Measurements from ENCODE around the gene ASTN2. TPM values are rescaled to one million over a fixed set of nuclear protein-coding genes. Genes with fewer than 3 reads are reported as not detected.

Gene ASTN2
- total and polyA plus RNA-seq, 9 of the 15 experiments (the other 6 are each of a cell fraction or from before 2014, with no cell fraction given), result 0.56 to 3.5 (median 1.9) TPM

- TF ChIP-seq REST (IDR thresholded peaks at IDR 0.05; ENCODE audit: borderline replicate concordance) (peak; percentile 67; the same call in 1 of the 2 replicates), REST (CRISPR knock-in tag; IDR thresholded peaks at IDR 0.05; ENCODE audit: low read depth) (no peak), U2AF1 (optimal IDR thresholded peaks at IDR 0.05; ENCODE audit: low read depth, low read length) (no peak), ZBTB17 (CRISPR knock-in tag; IDR thresholded peaks at IDR 0.05) (no peak), CTCF (IDR thresholded peaks at IDR 0.05 in 2 of 3, conservative IDR thresholded peaks at IDR 0.05 in 1 of 3; ENCODE audit: insufficient read depth in 2 of 3, low read depth in 1 of 3, low read length in 3 of 3) (peak; percentile 88 to 91 (median 89)), DACH1 (IDR thresholded peaks at IDR 0.05; ENCODE audit: partially characterized antibody) (peak; percentile 96), BDP1 (IDR thresholded peaks at IDR 0.05; ENCODE audit: insufficient read depth, insufficient read length) (no peak), SRF (CRISPR knock-in tag; IDR thresholded peaks at IDR 0.05) (no peak), SMC3 (conservative IDR thresholded peaks at IDR 0.05; ENCODE audit: insufficient read depth, low read depth, low read length) (peak; percentile 87), RB1 (IDR thresholded peaks at IDR 0.05; ENCODE audit: low read depth) (peak; percentile 59; the same call in 1 of the 2 replicates), ZNF24 (IDR thresholded peaks at IDR 0.05) (no peak), HLTF (IDR thresholded peaks at IDR 0.05) (no peak), STAG1 (CRISPR knock-in tag; IDR thresholded peaks at IDR 0.05; ENCODE audit: borderline replicate concordance) (peak; percentile 41; the same call in 1 of the 2 replicates), TFAP4 (CRISPR knock-in tag; IDR thresholded peaks at IDR 0.05; ENCODE audit: borderline replicate concordance) (peak; percentile 98), KLF16 (IDR thresholded peaks at IDR 0.05) (peak; percentile 25; the same call in 1 of the 2 replicates), MYNN (IDR thresholded peaks at IDR 0.05) (no peak), MYNN (CRISPR knock-in tag; IDR thresholded peaks at IDR 0.05) (no peak), SRSF1 (IDR thresholded peaks at IDR 0.05; ENCODE audit: low read depth, low read length) (no peak), PML (IDR thresholded peaks at IDR 0.05; ENCODE audit: low read length) (no peak), YY1 (IDR thresholded peaks at IDR 0.05; ENCODE audit: borderline replicate concordance in 1 of 3, control insufficient read depth in 1 of 3, extremely low read depth in 1 of 3, insufficient read depth in 3 of 3, insufficient read length in 1 of 3, insufficient replicate concordance in 2 of 3, low read depth in 1 of 3, low read length in 2 of 3) (peak in 1 of 3 experiments; percentile 47)
Observed at GRCh38 chr9:116737152-116737546, 677.7 kb downstream of the ASTN2 start (continued).

Measured in K562 (cell line).